ENCODE results near the gene DLD.

DNA sequence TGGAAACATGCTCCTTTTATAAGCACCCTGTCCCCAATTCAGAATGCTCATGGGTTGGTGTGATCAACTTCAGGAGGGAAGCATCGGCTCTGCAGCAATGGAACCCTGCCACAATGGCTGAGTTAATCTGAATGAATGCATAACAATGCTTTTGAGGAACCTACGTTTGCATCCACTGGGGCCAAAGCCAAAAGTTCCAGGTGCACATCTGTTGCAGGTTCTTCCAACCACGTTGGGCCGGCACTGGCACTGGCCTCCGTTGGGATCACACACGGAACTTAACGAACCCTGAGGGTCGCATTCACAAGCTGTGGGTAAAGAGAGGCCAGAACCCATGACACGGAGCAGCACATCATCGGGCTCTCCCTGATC lies 68.5 kb downstream of the DLD start:
- TF ChIP-seq, protein P1, sequence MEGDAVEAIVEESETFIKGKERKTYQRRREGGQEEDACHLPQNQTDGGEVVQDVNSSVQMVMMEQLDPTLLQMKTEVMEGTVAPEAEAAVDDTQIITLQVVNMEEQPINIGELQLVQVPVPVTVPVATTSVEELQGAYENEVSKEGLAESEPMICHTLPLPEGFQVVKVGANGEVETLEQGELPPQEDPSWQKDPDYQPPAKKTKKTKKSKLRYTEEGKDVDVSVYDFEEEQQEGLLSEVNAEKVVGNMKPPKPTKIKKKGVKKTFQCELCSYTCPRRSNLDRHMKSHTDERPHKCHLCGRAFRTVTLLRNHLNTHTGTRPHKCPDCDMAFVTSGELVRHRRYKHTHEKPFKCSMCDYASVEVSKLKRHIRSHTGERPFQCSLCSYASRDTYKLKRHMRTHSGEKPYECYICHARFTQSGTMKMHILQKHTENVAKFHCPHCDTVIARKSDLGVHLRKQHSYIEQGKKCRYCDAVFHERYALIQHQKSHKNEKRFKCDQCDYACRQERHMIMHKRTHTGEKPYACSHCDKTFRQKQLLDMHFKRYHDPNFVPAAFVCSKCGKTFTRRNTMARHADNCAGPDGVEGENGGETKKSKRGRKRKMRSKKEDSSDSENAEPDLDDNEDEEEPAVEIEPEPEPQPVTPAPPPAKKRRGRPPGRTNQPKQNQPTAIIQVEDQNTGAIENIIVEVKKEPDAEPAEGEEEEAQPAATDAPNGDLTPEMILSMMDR (IDR thresholded peaks at IDR 0.05; ENCODE audit: control extremely low read depth in 1 of 3, insufficient read depth in 1 of 3, low read depth in 1 of 3, low read length in 3 of 3) = no peak
- TF ChIP-seq TAF1 (IDR thresholded peaks at IDR 0.05; ENCODE audit: low read depth, low read length) = no peak
- no peak for TF ChIP-seq POLR2A (IDR thresholded peaks at IDR 0.05; ENCODE audit: control extremely low read depth in 1 of 2, low read depth in 2 of 2, low read length in 2 of 2)
- TF ChIP-seq KDM1A (IDR thresholded peaks at IDR 0.05; ENCODE audit: borderline replicate concordance, low read length) = no peak
- TF ChIP-seq EZH2 (IDR thresholded peaks at IDR 0.05; ENCODE audit: low read depth, low read length, severe bottlenecking) = no peak
- no peak for TF ChIP-seq RBBP5 (IDR thresholded peaks at IDR 0.05; ENCODE audit: borderline replicate concordance, low read depth, low read length)
- no peak for TF ChIP-seq CBX5 (IDR thresholded peaks at IDR 0.05; ENCODE audit: low read depth, low read length)
- no peak for TF ChIP-seq SP2 (IDR thresholded peaks at IDR 0.05; ENCODE audit: low read length)
- TF ChIP-seq JUND (IDR thresholded peaks at IDR 0.05; ENCODE audit: low read length) = no peak
- no peak for TF ChIP-seq RAD21 (IDR thresholded peaks at IDR 0.05 in 1 of 2, conservative IDR thresholded peaks at IDR 0.05 in 1 of 2; ENCODE audit: low read depth in 2 of 2, low read length in 2 of 2)
- TF ChIP-seq, protein P2, sequence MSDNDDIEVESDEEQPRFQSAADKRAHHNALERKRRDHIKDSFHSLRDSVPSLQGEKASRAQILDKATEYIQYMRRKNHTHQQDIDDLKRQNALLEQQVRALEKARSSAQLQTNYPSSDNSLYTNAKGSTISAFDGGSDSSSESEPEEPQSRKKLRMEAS (IDR thresholded peaks at IDR 0.05) = no peak
- TF ChIP-seq ZNF274 (IDR thresholded peaks at IDR 0.05; ENCODE audit: borderline replicate concordance, extremely low read depth, low read length) = no peak

All from H1 (cell line).